Ascending aorta (tissue), 2 donors: Measurements from ENCODE around the gene HOXD3. TPM values are rescaled to one million over a fixed set of nuclear protein-coding genes. Genes with fewer than 3 reads are reported as not detected.

Experiments used
- DNase-seq, 2 donors: peaks; one replicate each; pipeline ENCODE4 v3.0.0-alpha.2; 2019; ENCODE audit warnings: low spot score in 2 of 2
- H3K27ac ChIP-seq, 2 donors: fragments of 200-600 bp; sonication (generic); one replicate each; pipeline ENCODE4 v1.5.1; 2016 to 2017; ENCODE audit warnings: mild to moderate bottlenecking in 1 of 2
- H3K27me3 ChIP-seq: fragments of 200-600 bp; sonication (generic); one replicate; pipeline ENCODE4 v1.5.1; 2017
- H3K36me3 ChIP-seq, 2 donors: fragments of 200-600 bp; sonication (generic); one replicate each; pipeline ENCODE4 v1.5.1; 2016
- H3K4me1 ChIP-seq, 2 donors: fragments of 200-600 bp; sonication (generic); one replicate each; pipeline ENCODE4 v1.5.1; 2016 to 2017; ENCODE audit warnings: mild to moderate bottlenecking in 1 of 2
- H3K4me3 ChIP-seq, 2 donors: fragments of 200-600 bp; sonication (generic); one replicate each; pipeline ENCODE4 v1.5.1; 2016 to 2017; ENCODE audit warnings: mild to moderate bottlenecking in 1 of 2
- H3K9me3 ChIP-seq, 2 donors: fragments of 200-600 bp; sonication (generic); one replicate each; pipeline ENCODE4 v1.5.1; 2016
- CTCF ChIP-seq, 3 experiments: fragments of 200-600 bp in 2 of 3; fragments of 450-650 bp in 1 of 3; sonication (generic) in 2 of 3; IDR thresholded peaks; one replicate each; pipeline ENCODE4 v1.5.1; 2016 to 2019; ENCODE audit warnings: antibody characterized with exemption in 3 of 3, mild to moderate bottlenecking in 1 of 3, moderate library complexity in 1 of 3
- intact Hi-C: fragments of 100-400 bp; cut with DNase I; formaldehyde crosslinking; loops from one replicate; pipeline ENCODE4 v1.15.1; 2023
- total RNA-seq: library from RNA; depleted of rRNA; stranded (reverse); fragments of >200 nt; gene quantifications from one replicate; pipeline ENCODE4 v1.1.0, GENCODE V29; 2016

Gene HOXD3
- total RNA-seq, 1 donor from 2014 or later: 8.6 TPM

- H3K36me3 ChIP-seq: no peaks in the 10 kb centered on the region
- no peaks in the 10 kb centered on the region for H3K9me3 ChIP-seq
- peak overlapping the region in 1 of 2 donors; percentile 52 for H3K4me3 ChIP-seq
- H3K27ac ChIP-seq: no peak overlapping the region
- peaks cover 18% of the 10 kb centered on the region for H3K27me3 ChIP-seq
- no peak for DNase-seq
- TF ChIP-seq CTCF (IDR thresholded peaks at IDR 0.05): no peak
- H3K4me1 ChIP-seq: peaks cover 0 to 11% of the 10 kb centered on the region in 2 donors
- intact Hi-C loops: no loop called here
Measured at GRCh38 chr2:176161825-176162626, 4.9 kb downstream of the HOXD3 start.

- Histone ChIP-seq H3K27ac (no peak overlapping the region), H3K27me3 (peaks cover 11% of the 10 kb centered on the region), H3K36me3 (no peaks in the 10 kb centered on the region), H3K4me1 (peaks cover 0 to 11% of the 10 kb centered on the region in 2 donors), H3K4me3 (no peak overlapping the region), H3K9me3 (no peaks in the 10 kb centered on the region)
- intact Hi-C loops: no loop called here
- TF ChIP-seq CTCF (IDR thresholded peaks at IDR 0.05): no peak
- no peak for DNase-seq
Measured at GRCh38 chr2:176162911-176163671, 6.0 kb downstream of the HOXD3 start.

GRCh38 chr2:176163672-176164056 lies 6.6 kb downstream of the HOXD3 start:
- H3K4me3 ChIP-seq: no peak overlapping the region
- H3K36me3 ChIP-seq: no peaks in the 10 kb centered on the region
- no peaks in the 10 kb centered on the region for H3K9me3 ChIP-seq
- no peak overlapping the region for H3K27ac ChIP-seq
- H3K4me1 ChIP-seq: peaks cover 0 to 11% of the 10 kb centered on the region in 2 donors
- intact Hi-C loops: no loop called here
- H3K27me3 ChIP-seq: peaks cover 11% of the 10 kb centered on the region
- DNase-seq: no peak
- TF ChIP-seq CTCF (IDR thresholded peaks at IDR 0.05): no peak

- H3K9me3 ChIP-seq: no peaks in the 10 kb centered on the region
- no peak overlapping the region for H3K4me3 ChIP-seq
- H3K27ac ChIP-seq: no peak overlapping the region
- TF ChIP-seq CTCF (IDR thresholded peaks at IDR 0.05): no peak
- no peak for DNase-seq
- intact Hi-C loops: no loop called here
- no peaks in the 10 kb centered on the region for H3K36me3 ChIP-seq
- peaks cover 9% of the 10 kb centered on the region for H3K27me3 ChIP-seq
- peaks cover 0 to 11% of the 10 kb centered on the region in 2 donors for H3K4me1 ChIP-seq
Measured at GRCh38 chr2:176164201-176164600, 7.1 kb downstream of the HOXD3 start.

- Histone ChIP-seq H3K36me3 (no peaks in the 10 kb centered on the region), H3K9me3 (no peaks in the 10 kb centered on the region), H3K27me3 (peaks cover 7% of the 10 kb centered on the region), H3K4me1 (peaks cover 0 to 7% of the 10 kb centered on the region in 2 donors), H3K27ac (no peak overlapping the region), H3K4me3 (no peak overlapping the region)
- TF ChIP-seq CTCF (IDR thresholded peaks at IDR 0.05): no peak
- DNase-seq: no peak
- intact Hi-C loops: no loop called here
Measured at GRCh38 chr2:176164611-176165369, 7.7 kb downstream of the HOXD3 start.
